Measurements from ENCODE around the gene CMC4.

The CMC4 gene

DNA sequence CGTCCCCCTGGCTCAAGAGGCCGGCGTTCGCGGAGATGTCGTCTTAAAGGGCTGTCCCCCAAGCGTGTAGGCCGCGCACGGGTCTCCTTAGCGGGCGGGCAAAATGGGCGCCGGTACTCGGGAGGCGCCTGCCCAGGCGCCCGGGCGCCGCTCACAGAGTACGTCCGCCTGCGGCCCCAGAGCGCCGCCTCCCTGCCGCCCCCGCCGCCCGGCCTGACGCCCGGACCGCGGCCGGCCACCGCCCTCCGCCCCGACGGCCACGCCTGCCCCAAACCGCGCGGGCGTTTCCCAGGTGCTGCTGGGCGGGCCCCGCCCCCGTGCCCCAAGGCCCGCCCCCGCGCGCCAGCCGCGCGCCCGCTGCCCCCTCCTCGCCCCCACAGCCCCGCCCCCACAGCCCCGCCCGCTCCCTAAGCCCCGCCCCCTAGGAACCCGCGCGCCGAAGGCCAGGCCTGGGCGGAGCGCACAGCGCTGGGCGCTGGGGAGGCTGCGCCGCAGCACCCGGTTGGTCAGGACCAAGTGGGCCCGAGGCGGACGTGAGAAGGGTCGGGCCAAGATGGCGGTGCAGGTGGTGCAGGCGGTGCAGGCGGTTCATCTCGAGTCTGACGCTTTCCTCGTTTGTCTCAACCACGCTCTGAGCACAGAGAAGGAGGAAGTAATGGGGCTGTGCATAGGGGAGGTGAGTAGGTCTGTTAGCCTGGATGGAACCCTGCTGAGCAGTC lies at the start of gene CMC4, which contains the start of the genes BRCC3 and MTCP1:
CMC4 (minus strand) TSS at position 162 of the 719 bp plus-strand sequence. CDS start 7,113 bp downstream, outside the sequence.
BRCC3 (plus strand) TSS at position 534 of the 719 bp plus-strand sequence; CDS start at position 554, 20 bp downstream.
MTCP1 (minus strand) TSS at position 162 of the 719 bp plus-strand sequence. CDS start 5,126 bp downstream, outside the sequence.
- peak; percentile 52 to 53 for DNase-seq (ENCODE audit: low read depth in 2 of 2, low spot score in 1 of 2)

- no peak for DNase-seq (ENCODE audit: low read depth in 2 of 2, low spot score in 1 of 2)
These were observed 44.4 kb upstream of the CMC4 start for GRCh38 chrX:155115174-155115819.

- no peak for DNase-seq (ENCODE audit: low read depth in 2 of 2, low spot score in 1 of 2)
These were observed 42.2 kb upstream of the CMC4 start for GRCh38 chrX:155113097-155113496.

- DNase-seq (ENCODE audit: low read depth in 2 of 2, low spot score in 1 of 2), result no peak
These were observed 41.2 kb upstream of the CMC4 start for GRCh38 chrX:155112171-155112570.

GRCh38 chrX:155108427-155108826 lies 37.5 kb upstream of the CMC4 start:
- no peak for DNase-seq (ENCODE audit: low read depth in 2 of 2, low spot score in 1 of 2)

DNA sequence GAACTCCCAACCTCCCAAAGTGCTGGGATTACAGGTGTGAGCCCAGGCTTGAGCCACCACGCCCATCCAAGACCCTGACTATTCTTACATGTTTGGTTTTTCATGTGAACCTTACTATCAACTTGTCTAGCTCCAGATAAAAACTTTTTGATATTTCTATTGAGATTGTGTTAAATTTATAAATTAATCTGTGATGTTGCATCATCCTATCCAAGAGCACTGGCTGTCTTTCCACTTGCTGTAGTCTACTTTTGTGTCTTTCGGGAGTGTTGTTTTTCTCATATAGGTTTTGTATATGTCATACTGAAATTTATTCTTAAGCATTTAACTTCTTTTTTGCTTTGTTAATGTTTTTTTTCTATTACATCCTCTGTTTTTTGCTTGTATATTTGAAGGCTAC lies 35.0 kb upstream of the CMC4 start:
- no peak for DNase-seq (ENCODE audit: low read depth in 2 of 2, low spot score in 1 of 2)

- DNase-seq (ENCODE audit: low read depth in 2 of 2, low spot score in 1 of 2), result no peak
These were observed 23.6 kb upstream of the CMC4 start for GRCh38 chrX:155094468-155095061.

- no peak for DNase-seq (ENCODE audit: low read depth in 2 of 2, low spot score in 1 of 2)
These were observed 16.2 kb upstream of the CMC4 start for GRCh38 chrX:155086961-155087735.

DNA sequence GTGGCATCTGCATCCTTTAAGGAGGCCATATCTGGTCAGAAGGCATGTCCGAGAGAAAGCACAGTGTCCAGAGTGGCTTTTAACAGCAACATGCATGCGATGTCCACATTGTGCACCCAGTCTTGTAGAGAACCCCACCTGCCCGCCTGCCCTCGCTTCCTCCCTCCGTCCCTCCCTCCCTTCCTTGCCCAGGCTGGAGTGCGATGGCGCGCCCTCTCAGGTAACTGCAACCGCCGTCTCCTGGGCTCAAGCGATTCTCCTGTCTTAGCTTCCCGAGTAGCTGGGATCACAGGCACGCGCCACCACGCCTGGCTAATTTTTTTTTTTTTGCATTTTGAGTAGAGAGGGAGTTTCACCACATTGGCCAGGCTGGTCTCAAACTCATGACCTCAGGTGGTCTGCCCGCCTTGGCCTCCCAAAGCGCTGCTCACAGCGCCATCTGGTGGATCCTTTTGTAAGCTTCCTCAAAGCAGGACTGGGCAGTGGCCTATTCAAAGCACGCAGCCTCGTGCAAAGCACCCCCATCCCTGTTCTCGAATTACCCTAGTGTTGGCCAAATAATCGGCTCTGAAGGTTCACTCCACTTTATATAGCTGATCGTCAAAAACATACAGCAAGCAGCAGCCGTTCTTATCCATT lies 15.4 kb upstream of the CMC4 start:
- DNase-seq (ENCODE audit: low read depth in 2 of 2, low spot score in 1 of 2), result peak in 1 of 2 donors; percentile 13

GRCh38 chrX:155071694-155072280 lies 851 bp upstream of the CMC4 start:
- DNase-seq (ENCODE audit: low read depth in 2 of 2, low spot score in 1 of 2), result no peak

- DNase-seq (ENCODE audit: low read depth in 2 of 2, low spot score in 1 of 2), result no peak
These were observed 317 bp downstream of the CMC4 start for GRCh38 chrX:155070663-155070974.

- no peak for DNase-seq (ENCODE audit: low read depth in 2 of 2, low spot score in 1 of 2)
These were observed 898 bp downstream of the CMC4 start for GRCh38 chrX:155070038-155070437.

DNA sequence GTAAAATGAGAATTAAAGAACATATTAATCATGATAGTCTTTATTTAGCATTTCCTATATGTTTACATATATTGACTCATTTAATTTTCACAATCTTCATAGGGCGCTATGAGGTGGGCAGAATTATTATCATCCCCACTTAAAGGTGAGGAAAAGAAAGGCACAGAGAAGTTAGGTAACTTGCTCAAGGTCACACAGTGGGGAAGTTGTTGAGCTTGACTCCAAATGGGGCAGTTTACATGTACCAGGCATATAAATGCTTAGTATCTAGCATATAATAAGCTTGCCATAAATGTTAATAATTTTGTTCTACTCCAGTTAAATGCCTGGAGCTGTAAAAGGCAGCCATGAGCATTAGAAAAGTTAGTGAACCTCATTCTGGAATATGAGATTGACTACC lies 1.5 kb downstream of the CMC4 start:
- no peak for DNase-seq (ENCODE audit: low read depth in 2 of 2, low spot score in 1 of 2)

DNA sequence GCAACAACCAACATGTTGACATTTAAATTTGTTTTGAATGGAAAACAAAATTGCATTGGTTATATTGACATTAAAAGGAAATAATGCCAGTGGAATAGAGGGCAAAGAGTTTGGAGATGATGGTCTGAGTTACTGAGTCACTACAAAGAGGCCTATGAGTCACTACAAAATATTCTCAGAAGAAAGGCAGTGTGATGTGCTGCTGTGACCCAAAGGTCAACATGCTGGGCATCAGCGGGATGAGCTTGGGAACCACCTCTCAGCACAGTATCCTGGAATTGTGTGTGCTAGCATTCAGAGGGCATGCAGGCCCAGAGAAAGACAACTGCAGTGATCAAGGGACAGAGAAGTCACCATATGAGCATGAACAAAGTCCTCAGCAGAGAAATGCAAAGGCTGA lies 2.8 kb downstream of the CMC4 start:
- no peak for DNase-seq (ENCODE audit: low read depth in 2 of 2, low spot score in 1 of 2)

GRCh38 chrX:155065035-155065734 lies 5.8 kb downstream of the CMC4 start:
- no peak for DNase-seq (ENCODE audit: low read depth in 2 of 2, low spot score in 1 of 2)

- no peak for DNase-seq (ENCODE audit: low read depth in 2 of 2, low spot score in 1 of 2)
These were observed 9.2 kb downstream of the CMC4 start for GRCh38 chrX:155061760-155062159.

- DNase-seq (ENCODE audit: low read depth in 2 of 2, low spot score in 1 of 2), result no peak
These were observed 13.8 kb downstream of the CMC4 start for GRCh38 chrX:155056877-155057792.

- no peak for DNase-seq (ENCODE audit: low read depth in 2 of 2, low spot score in 1 of 2)
These were observed 14.5 kb downstream of the CMC4 start for GRCh38 chrX:155056471-155056870.

DNA sequence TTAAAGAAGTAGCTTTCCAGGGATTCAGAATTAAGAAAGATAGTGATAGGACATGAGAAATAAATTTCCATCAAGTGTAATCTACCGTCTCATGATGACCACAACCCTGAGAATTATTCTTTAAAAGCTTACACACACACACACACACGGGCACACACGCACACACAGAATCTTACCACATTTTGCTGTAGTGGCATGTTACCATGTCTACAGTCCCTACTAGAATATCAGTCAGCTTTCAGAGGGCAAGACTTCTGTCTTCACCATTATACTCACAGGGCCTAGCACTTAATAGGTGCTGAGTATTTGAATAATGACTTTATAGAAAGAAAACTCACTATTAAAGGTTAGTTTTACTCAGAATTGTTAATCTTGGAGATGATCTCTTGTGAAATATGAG lies 15.4 kb downstream of the CMC4 start:
- no peak for DNase-seq (ENCODE audit: low read depth in 2 of 2, low spot score in 1 of 2)
